Keratinocyte (primary cell): ENCODE measurements around the gene CACHD1. TPM values are rescaled to one million over a fixed set of nuclear protein-coding genes. Genes with fewer than 3 reads are reported as not detected.

ENCODE experiments used
- DNase-seq: peaks from one replicate; pipeline ENCODE4 v3.0.0-alpha.2; 2011; ENCODE audit warnings: low read depth, missing footprints, low spot score
- FAIRE-seq: peaks from 2 replicates; lab custom pipeline; 2011; peaks lifted over from hg19 to GRCh38; lab: Jason Lieb, UNC
- H2AFZ ChIP-seq: 2 replicates; pipeline ENCODE4 v1.6.0; 2012; ENCODE audit warnings: low read length, control low read depth, inconsistent platforms; ENCODE audit not compliant: control insufficient read depth
- H3K27ac ChIP-seq: 2 replicates; pipeline ENCODE4 v1.5.1; 2011; ENCODE audit warnings: low read length; ENCODE audit not compliant: control insufficient read depth, insufficient read depth
- H3K27me3 ChIP-seq: 3 replicates; pipeline ENCODE4 v1.6.0; 2011; ENCODE audit warnings: low read length; ENCODE audit not compliant: control insufficient read depth, insufficient read depth; ENCODE audit errors: extremely low read depth
- H3K36me3 ChIP-seq, 2 experiments: 2 replicates in 1 of 2; 3 replicates in 1 of 2; pipeline ENCODE4 v1.5.1; 2011; ENCODE audit warnings: low read length in 2 of 2, mild to moderate bottlenecking in 1 of 2; ENCODE audit not compliant: control insufficient read depth in 2 of 2, insufficient read depth in 2 of 2; ENCODE audit errors: extremely low read depth in 1 of 2
- H3K4me1 ChIP-seq: 3 replicates; pipeline ENCODE4 v1.5.1; 2011; ENCODE audit warnings: low read length; ENCODE audit not compliant: control insufficient read depth, insufficient read depth; ENCODE audit errors: extremely low read depth
- H3K4me2 ChIP-seq: 3 replicates; pipeline ENCODE4 v1.6.0; 2011; ENCODE audit warnings: low read depth, low read length; ENCODE audit not compliant: control insufficient read depth, insufficient read depth; ENCODE audit errors: extremely low read depth
- H3K4me3 ChIP-seq, 3 experiments: fragments of 200-600 bp in 1 of 3; sonication (generic) in 1 of 3; 2 replicates in 2 of 3; 3 replicates in 1 of 3; pipeline ENCODE4 v1.5.1; 2011 to 2016; ENCODE audit warnings: low read length in 3 of 3, mild to moderate bottlenecking in 3 of 3, control low read depth in 2 of 3, inconsistent platforms in 1 of 3, low read depth in 1 of 3, mixed read lengths in 1 of 3, mixed run types in 1 of 3, moderate library complexity in 1 of 3; ENCODE audit not compliant: control insufficient read depth in 2 of 3, insufficient read depth in 2 of 3; ENCODE audit errors: extremely low read depth in 1 of 3
- H3K79me2 ChIP-seq: 2 replicates; pipeline ENCODE4 v1.6.0; 2012; ENCODE audit warnings: low read length; ENCODE audit not compliant: control insufficient read depth, insufficient read depth
- H3K9ac ChIP-seq: 3 replicates; pipeline ENCODE4 v1.6.0; 2011; ENCODE audit warnings: low read length; ENCODE audit not compliant: control insufficient read depth, insufficient read depth; ENCODE audit errors: extremely low read depth
- H3K9me1 ChIP-seq: 3 replicates; pipeline ENCODE4 v1.6.0; 2011; ENCODE audit warnings: low read length; ENCODE audit not compliant: control insufficient read depth, insufficient read depth; ENCODE audit errors: extremely low read depth
- H3K9me3 ChIP-seq: 2 replicates; pipeline ENCODE4 v1.5.1; 2012; ENCODE audit warnings: low read depth, low read length; ENCODE audit not compliant: control insufficient read depth
- H4K20me1 ChIP-seq: 3 replicates; pipeline ENCODE4 v1.6.0; 2011; ENCODE audit warnings: low read length; ENCODE audit not compliant: control insufficient read depth, insufficient read depth; ENCODE audit errors: extremely low read depth
- CTCF ChIP-seq, 3 experiments: IDR thresholded peaks in 1 of 3; conservative IDR thresholded peaks in 1 of 3; optimal IDR thresholded peaks in 1 of 3; 2 replicates in 2 of 3; 3 replicates in 1 of 3; pipeline versions ENCODE3 to v1.5.1; 2011; ENCODE audit warnings: low read length in 3 of 3, mild to moderate bottlenecking in 3 of 3, moderate library complexity in 2 of 3, control low read depth in 1 of 3, inconsistent platforms in 1 of 3; ENCODE audit not compliant: insufficient read depth in 2 of 3; ENCODE audit errors: extremely low read depth in 1 of 3
- EZH2 ChIP-seq: IDR thresholded peaks from one replicate; pipeline ENCODE4 v1.6.1; 2012; ENCODE audit warnings: inconsistent platforms, mild to moderate bottlenecking, low read length, moderate library complexity
- dilution Hi-C: fragments of 300-500 bp; cut with MboI; formaldehyde crosslinking; loops from one replicate; pipeline ENCODE4 v1.7.0; 2020; ENCODE audit warnings: low sequenced_read_pairs; ENCODE audit not compliant: extremely low pct_ligation_motif_present
- polyA plus RNA-seq, 5 experiments: library from polyadenylated mRNA; depleted of rRNA in 3 of 5; stranded (reverse) in 3 of 5; stranded (forward) in 1 of 5; unstranded in 1 of 5; fragments of >200 nt; gene quantifications; 1 replicate in 1 of 5; 2 replicates in 3 of 5; 3 replicates in 1 of 5; pipeline versions ENCODE4 v1.2.1 to v1.2.3, GENCODE V29; 2011 to 2012; ENCODE audit warnings: missing spikeins in 2 of 5, low read depth in 1 of 5, low replicate concordance in 1 of 5

The CACHD1 gene
- polyA plus RNA-seq, 1 donor (not counting 4 experiments of a cell fraction or from before 2014, with no cell fraction given), result 2.4 TPM

DNA sequence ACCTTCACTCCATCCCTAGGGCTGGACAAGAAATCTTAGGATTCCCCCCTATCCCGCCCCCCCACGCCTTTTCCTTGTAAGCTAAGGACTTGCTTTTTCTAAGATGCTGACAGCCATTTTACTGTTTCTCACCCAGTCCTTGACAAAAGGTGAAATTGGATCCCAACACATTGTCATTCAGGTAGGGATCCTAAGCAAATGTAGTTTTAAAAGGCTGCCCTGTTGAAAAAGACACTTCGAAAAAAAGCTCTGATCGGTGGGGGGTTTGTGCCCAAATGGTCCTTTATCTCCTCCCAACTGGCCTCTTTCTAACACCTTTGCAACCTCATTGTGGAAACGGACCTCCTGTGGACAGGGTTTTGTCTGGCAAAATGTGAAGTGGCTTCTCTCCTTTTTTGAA, 2.9 kb downstream of the CACHD1 start:
- peaks cover 31% of the 10 kb centered on the region for H3K4me1 ChIP-seq
- TF ChIP-seq EZH2 (no peak), CTCF (optimal IDR thresholded peaks at IDR 0.05 in 1 of 3, IDR thresholded peaks at IDR 0.05 in 1 of 3, conservative IDR thresholded peaks at IDR 0.05 in 1 of 3; ENCODE audit: extremely low read depth in 1 of 3, insufficient read depth in 2 of 3, low read length in 3 of 3) (no peak)
- DNase-seq (no peak), FAIRE-seq (no peak)
- H2AFZ ChIP-seq, result no peak overlapping the region
- H3K9ac ChIP-seq, result no peak overlapping the region
- no peak overlapping the region for H3K4me3 ChIP-seq
- no peaks in the 10 kb centered on the region for H3K79me2 ChIP-seq
- H3K36me3 ChIP-seq, result no peaks in the 10 kb centered on the region
- no peaks in the 10 kb centered on the region for H3K9me3 ChIP-seq
- H3K9me1 ChIP-seq, result no peaks in the 10 kb centered on the region
- H4K20me1 ChIP-seq, result no peaks in the 10 kb centered on the region
- dilution Hi-C loops, result no loop called here
- no peak overlapping the region for H3K27ac ChIP-seq
- no peak overlapping the region for H3K4me2 ChIP-seq
- peaks cover 14% of the 10 kb centered on the region for H3K27me3 ChIP-seq

GRCh38 chr1:64473367-64473766, 3.4 kb downstream of the CACHD1 start:
- no peak overlapping the region for H2AFZ ChIP-seq
- no peak for TF ChIP-seq CTCF (optimal IDR thresholded peaks at IDR 0.05 in 1 of 3, IDR thresholded peaks at IDR 0.05 in 1 of 3, conservative IDR thresholded peaks at IDR 0.05 in 1 of 3; ENCODE audit: extremely low read depth in 1 of 3, insufficient read depth in 2 of 3, low read length in 3 of 3)
- TF ChIP-seq EZH2, result no peak
- dilution Hi-C loops, result no loop called here
- no peaks in the 10 kb centered on the region for H3K79me2 ChIP-seq
- no peak for FAIRE-seq
- peaks cover 31% of the 10 kb centered on the region for H3K4me1 ChIP-seq
- H3K27me3 ChIP-seq, result peaks cover 11% of the 10 kb centered on the region
- H3K36me3 ChIP-seq, result no peaks in the 10 kb centered on the region
- no peaks in the 10 kb centered on the region for H3K9me3 ChIP-seq
- no peak overlapping the region for H3K4me3 ChIP-seq
- no peak overlapping the region for H3K27ac ChIP-seq
- H3K9ac ChIP-seq, result no peak overlapping the region
- no peak overlapping the region for H3K4me2 ChIP-seq
- H4K20me1 ChIP-seq, result no peaks in the 10 kb centered on the region
- DNase-seq, result no peak
- no peaks in the 10 kb centered on the region for H3K9me1 ChIP-seq
